ENCODE results near the gene ZSWIM3.

The ZSWIM3 gene

GRCh38 chr20:45833030-45833882 lies 24.2 kb upstream of the ZSWIM3 start, which contains the start of gene SNX21:
TSS of gene SNX21 (plus strand) at chr20:45833799. CDS start at chr20:45833920, 121 bp downstream.
- DNase-seq, result peak; percentile 91

- peak; percentile 88 for DNase-seq
Observed at GRCh38 chr20:45833883-45834796, 23.3 kb upstream of the ZSWIM3 start.

DNA sequence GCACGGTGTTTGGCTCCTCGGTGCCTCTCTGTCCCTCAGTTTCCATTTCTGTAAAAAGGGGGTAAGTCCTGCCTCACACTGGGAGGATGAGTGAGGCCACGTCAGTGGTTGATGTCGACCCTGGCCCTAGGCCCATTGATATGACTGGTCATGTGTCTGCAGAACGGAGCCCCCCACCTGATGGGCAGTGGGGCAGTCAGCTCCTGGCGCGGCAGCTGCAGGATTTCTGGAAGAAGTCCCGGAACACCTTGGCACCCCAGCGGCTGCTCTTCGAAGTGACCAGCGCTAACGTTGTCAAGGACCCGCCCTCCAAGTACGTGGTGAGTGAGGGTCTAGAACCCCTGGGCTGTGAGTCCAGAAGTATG lies 22.6 kb upstream of the ZSWIM3 start:
- no peak for DNase-seq

DNA sequence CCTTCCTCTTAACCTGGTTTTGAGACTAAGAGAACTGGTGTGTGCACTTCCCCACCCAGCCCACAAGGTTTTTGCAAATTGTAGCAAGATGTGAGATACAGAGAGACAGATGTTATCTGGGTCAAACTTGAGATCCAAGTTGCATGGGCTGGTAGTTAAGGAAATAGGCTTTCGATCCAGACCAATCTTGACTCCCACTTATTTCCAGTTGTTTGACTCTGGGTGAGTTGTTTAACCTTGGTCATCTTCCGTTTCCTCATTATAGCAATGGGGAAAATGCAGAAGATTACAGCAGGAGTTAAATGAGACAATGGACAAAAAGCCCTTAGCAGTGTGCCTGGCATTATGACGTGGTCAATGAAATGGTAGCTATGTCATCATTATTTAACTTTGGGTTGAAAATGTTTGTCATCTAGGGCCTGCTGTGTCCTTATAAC lies 22.1 kb upstream of the ZSWIM3 start:
- DNase-seq, result no peak

DNA sequence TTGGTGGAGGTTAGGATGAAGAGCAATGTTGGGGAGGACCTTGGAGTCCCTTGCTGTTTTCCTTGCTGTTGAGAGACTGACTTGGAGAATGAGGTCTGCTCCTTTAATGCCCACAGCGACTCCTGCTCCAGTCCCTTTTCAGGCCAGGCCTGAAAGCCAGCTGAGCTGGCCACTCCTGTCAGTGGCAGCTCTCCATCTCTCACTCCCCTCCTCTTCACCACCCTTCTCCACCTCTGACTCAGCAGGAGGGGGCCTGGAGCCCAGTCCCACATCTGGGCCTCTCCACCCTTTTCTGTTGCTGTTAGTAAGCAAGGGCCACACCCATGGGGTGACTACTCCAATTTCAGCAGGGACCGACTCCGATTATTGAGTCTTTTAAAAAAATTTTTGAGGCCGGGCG lies 21.6 kb upstream of the ZSWIM3 start:
- no peak for DNase-seq

GRCh38 chr20:45836841-45837240 lies 20.6 kb upstream of the ZSWIM3 start:
- no peak for DNase-seq

- no peak for DNase-seq
Observed at GRCh38 chr20:45840700-45841198, 16.7 kb upstream of the ZSWIM3 start.

GRCh38 chr20:45841407-45842129 lies 15.8 kb upstream of the ZSWIM3 start:
- DNase-seq, result no peak

- no peak for DNase-seq
Observed at GRCh38 chr20:45842169-45842812, 15.1 kb upstream of the ZSWIM3 start.

DNA sequence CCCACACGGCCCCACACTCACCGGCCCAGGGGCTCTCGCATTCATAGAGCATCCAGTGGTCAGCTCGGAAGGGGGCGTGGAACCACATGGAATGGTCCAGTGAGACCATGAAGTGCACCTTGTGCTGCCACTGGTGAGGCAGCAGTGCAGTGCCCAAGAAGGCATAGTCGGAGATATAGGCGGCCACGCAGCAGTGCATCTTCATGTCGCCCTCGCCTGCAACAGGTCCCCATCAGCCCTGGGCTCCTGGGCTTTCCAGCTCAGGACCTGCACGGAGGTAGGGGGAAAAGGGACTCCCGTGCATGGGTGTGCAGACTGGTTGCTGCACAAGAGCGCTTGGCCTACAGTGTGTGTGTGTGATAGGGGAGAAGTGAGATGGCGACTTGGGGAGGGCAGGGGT lies 13.9 kb upstream of the ZSWIM3 start:
- DNase-seq, result no peak

- DNase-seq, result no peak
Observed at GRCh38 chr20:45845452-45845851, 12.0 kb upstream of the ZSWIM3 start.

DNA sequence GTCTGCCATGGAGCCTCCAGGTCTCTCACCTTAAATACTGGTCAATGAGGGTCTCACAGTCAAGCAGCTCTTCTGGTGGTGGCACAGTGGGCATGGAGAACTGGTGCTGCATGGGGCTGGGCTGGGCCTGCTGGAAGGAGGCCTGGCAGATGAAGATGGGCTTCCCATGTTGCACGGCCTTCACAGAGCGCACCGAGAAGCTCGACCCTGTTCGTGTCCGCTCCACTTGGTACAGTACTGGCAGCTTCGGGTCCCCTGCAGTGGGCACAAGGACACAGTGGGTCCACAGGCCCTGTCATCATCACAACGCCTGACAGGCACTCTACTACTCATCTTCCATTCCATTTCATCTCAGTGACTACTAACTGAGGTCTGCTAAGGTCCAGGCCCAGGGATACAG lies 9.0 kb upstream of the ZSWIM3 start:
- no peak for DNase-seq

DNA sequence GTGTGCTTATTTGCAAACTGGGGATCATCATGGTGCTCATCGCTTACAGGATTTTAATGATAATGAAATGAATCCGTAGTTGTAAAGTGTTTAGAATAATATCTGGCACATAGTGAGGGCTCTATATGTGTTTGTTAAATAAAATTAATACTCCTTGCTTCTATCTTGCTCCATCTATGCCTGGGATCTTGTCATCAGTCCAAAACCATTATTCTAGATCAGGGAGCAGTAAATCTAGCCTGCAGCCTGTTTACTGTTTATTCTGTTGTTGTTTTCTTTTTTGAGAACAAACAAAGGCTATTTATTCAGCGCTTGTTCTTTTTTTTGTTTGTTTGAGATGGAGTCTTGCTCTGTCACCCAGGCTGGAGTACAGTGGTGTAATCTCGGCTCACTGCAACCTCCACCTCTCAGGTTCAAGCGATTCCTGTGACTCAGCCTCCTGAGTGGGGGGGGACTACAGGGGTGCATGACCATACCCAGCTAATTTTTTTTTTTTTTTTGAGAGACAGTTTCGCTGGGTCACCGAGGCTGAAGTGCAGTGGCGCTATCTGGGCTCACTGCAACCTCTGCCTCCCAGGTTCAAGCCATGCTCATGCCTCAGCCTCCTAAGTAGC lies 8.3 kb upstream of the ZSWIM3 start:
- DNase-seq, result no peak

DNA sequence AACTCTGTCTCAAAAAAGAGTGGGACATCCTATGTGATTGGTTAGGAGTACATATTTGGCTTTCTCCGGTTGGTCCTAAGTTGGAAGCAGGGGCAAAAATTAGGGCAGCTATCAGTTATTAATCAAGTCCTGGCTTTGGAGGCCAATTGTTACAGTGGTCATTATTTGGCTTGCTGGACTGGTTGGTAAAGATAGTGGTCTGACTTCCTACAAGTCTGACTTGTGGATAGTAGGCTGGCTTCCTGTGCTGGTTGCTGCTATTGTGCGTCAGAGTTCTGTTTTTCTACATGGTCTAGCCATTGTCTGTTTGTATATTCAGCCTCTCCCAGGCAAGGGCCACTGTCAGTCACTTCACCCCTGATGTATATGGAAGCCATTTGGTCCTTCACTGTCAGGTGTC lies 7.2 kb upstream of the ZSWIM3 start:
- no peak for DNase-seq

DNA sequence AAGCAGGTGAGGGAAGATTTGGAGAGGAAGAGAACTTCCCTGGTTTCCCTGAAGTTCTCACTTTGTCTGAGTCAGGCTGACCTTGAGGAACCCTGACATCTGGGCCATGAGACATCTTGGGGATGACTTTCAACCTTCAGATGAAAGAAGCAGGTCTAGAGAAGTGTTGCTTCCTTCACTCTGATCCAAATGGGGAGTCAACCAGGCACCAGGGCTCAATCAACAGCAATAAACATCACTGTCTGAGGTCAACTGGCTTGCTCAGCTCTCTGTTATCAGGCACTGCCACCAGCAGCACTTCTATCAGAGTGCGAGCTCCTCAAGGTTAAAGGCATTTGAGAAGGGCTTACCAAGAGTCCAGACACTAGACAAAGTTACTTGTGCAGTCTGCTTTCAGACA lies 6.5 kb upstream of the ZSWIM3 start:
- DNase-seq, result no peak

- DNase-seq, result no peak
Observed at GRCh38 chr20:45851501-45851900, 5.9 kb upstream of the ZSWIM3 start.

DNA sequence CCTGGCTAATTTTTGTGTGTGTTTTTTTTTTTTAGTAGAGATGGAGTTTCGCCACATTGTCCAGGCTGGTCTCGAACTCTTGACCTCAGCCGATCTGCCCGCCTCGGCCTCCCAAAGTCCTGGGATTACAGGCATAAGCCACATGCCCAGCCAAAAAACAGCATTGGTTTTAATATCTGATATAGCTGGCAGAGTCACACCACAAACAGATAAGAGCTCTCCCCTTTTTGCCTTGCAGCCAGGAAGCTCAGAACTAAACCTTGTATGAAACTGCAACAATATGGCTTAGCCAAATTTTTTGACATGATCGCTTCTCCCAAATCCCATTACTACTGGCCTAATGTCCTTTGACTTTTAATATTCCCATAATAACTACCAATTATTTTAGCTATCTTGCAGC lies 5.1 kb upstream of the ZSWIM3 start:
- no peak for DNase-seq

DNA sequence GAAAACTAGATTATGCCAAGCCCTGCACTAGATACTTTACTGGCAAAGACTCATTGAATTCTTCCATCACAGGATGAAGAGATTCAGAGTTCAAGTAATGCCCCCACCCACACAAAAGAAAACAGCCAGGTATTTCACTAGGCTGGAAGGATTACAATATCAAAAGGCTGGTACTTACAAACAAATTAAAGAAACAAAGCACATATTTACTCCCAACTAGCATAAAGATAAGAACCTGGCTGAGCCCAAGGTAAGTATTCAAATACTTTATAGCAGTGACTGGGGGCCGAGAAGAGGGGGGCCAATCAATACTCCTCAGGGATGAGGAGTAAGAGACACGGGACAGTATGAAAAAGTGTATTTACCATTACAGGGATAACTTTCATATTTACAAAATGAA lies 3.9 kb upstream of the ZSWIM3 start:
- no peak for DNase-seq

DNA sequence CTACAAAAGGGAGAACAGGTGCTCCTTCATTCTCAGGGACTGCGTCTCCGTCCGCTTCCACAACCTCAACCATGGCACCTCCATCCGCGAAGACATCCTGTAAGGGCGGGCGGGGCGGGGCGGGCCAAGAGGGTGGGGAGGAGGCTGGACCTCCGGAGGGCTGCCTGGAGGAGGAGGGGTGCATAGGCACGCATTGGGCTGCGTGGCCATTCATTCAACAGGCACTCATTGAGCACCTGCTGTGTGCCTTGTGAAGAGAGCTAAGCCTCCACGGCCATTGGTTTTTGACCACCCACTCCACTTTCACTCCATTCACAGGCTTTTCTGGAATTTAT lies 435 bp downstream of the ZSWIM3 start:
- DNase-seq, result peak; percentile 34

DNA sequence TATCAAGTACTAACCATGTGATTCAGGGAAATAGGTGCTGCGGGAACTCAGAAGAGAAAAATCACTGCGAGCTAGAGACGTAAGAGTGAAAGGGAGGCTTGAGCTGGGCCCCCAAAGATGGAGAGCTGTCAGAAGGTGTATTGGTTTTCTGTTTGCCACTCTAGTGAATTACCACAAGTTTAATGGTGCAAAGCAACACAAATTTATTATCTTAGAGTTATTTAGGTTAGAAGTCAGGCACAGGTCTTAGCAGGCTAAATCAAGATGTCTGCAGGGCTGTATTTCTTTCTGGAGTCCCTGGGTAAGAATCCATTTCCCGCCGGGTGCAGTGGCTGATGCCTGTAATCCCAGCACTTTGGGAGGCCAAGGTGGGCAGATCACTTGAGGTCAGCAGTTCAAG lies 2.5 kb downstream of the ZSWIM3 start:
- DNase-seq, result no peak

GRCh38 chr20:45860560-45861220 lies 3.3 kb downstream of the ZSWIM3 start:
- no peak for DNase-seq

Data from right hindlimb (tissue), 1 donor.